Thyroid gland (tissue), 4 donors: ENCODE data around the gene KCNK17.

ENCODE experiments used
- CTCF ChIP-seq, 6 experiments: fragments of 200-600 bp in 3 of 6; fragments of 450-650 bp in 3 of 6; sonication (generic) in 3 of 6; IDR thresholded peaks; one replicate each; pipeline ENCODE4 v1.5.1; 2016 to 2019; ENCODE audit warnings: antibody characterized with exemption in 6 of 6, mild to moderate bottlenecking in 2 of 6, inconsistent platforms in 1 of 6, moderate library complexity in 1 of 6
- POLR2A ChIP-seq, 2 donors: fragments of 450-650 bp; IDR thresholded peaks; one replicate each; pipeline ENCODE4 v1.6.1; 2017; ENCODE audit warnings: antibody characterized with exemption in 2 of 2, mild to moderate bottlenecking in 2 of 2, moderate library complexity in 1 of 2

GRCh38 chr6:39347206-39347605 lies 33.0 kb upstream of the KCNK17 start:
- no peak for TF ChIP-seq CTCF (IDR thresholded peaks at IDR 0.05)
- TF ChIP-seq POLR2A (IDR thresholded peaks at IDR 0.05) = no peak
